WI38 (cell line): ENCODE data around the gene NLRP9.

Source experiments
- H3K4me3 ChIP-seq: 2 replicates; pipeline ENCODE4 v1.5.1; 2011; ENCODE audit warnings: low read depth, mild to moderate bottlenecking, control low read depth, low read length
- TF ChIP-seq, protein P1 (sequence below): IDR thresholded peaks from 2 replicates; pipeline ENCODE4 v1.5.1; 2012; ENCODE audit warnings: low read depth, mild to moderate bottlenecking, control low read depth, low read length

The NLRP9 gene

DNA sequence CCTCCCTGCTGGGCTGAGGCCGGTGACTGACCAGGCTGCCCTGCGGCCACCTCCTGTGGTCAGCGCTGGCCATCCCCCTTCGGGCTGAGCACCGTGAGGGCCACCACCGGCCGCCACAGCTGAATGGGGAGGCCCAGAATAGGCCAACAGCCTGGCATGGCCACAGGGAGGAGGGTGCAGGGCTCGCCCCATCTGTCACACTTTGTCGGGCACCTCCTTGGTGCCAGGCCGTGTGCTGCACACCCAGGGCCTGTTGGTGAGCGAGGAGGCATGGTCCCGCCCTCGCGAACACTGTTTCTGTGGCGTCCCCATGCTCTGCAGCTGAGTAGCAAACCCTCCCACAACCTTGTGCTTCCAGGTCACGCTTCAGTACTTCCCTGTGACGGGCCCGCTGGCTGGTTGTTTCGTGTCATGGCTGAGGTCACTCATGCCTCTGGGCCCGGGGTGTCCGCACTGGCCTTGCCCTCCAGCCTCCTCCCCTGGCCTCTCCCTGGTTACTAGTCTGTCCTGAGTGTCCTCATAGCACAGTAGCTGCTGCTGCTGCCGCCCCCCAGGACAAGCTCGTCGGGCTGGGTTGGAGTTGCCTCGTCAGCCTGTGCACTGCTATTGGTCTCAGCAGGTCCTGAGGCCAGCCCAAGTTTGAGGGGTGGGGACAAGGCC, 48.0 kb downstream of the NLRP9 start:
- TF ChIP-seq, protein P1, sequence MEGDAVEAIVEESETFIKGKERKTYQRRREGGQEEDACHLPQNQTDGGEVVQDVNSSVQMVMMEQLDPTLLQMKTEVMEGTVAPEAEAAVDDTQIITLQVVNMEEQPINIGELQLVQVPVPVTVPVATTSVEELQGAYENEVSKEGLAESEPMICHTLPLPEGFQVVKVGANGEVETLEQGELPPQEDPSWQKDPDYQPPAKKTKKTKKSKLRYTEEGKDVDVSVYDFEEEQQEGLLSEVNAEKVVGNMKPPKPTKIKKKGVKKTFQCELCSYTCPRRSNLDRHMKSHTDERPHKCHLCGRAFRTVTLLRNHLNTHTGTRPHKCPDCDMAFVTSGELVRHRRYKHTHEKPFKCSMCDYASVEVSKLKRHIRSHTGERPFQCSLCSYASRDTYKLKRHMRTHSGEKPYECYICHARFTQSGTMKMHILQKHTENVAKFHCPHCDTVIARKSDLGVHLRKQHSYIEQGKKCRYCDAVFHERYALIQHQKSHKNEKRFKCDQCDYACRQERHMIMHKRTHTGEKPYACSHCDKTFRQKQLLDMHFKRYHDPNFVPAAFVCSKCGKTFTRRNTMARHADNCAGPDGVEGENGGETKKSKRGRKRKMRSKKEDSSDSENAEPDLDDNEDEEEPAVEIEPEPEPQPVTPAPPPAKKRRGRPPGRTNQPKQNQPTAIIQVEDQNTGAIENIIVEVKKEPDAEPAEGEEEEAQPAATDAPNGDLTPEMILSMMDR, result no peak
- no peak overlapping the region for H3K4me3 ChIP-seq

DNA sequence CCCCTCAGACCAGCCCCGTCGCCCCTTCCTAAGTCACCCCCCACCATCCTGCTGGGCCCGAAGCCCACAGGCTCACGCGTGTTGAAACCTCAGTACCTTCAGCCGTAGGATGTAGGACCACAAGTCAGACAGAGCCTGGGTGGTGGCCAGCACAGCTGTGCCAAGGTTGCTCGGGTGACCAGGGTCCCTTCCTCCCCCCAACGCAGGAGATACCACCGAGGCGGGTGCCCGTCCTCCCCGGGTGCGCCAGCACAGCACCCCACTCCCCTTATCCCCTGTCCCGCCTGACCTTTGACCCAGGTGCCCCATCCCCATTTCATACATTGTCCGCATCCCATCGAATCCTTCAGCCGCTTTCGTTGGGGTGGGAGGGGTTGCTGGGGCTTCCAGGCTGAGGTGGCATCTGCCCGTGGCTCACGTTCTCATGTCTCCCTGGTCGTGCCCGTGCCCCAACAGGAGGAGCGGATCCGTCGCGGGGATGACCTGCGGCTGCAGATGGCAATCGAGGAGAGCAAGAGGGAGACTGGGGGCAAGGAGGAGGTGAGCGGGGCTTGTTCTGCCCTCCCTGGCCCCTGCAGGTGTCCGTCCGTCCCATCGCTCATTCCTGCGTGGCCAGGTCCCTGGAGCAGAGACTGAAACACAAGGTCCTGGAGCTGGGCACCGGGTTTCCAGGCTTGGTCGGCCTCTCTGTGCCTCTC, 48.6 kb downstream of the NLRP9 start:
- TF ChIP-seq, protein P1, result no peak
- H3K4me3 ChIP-seq, result no peak overlapping the region

DNA sequence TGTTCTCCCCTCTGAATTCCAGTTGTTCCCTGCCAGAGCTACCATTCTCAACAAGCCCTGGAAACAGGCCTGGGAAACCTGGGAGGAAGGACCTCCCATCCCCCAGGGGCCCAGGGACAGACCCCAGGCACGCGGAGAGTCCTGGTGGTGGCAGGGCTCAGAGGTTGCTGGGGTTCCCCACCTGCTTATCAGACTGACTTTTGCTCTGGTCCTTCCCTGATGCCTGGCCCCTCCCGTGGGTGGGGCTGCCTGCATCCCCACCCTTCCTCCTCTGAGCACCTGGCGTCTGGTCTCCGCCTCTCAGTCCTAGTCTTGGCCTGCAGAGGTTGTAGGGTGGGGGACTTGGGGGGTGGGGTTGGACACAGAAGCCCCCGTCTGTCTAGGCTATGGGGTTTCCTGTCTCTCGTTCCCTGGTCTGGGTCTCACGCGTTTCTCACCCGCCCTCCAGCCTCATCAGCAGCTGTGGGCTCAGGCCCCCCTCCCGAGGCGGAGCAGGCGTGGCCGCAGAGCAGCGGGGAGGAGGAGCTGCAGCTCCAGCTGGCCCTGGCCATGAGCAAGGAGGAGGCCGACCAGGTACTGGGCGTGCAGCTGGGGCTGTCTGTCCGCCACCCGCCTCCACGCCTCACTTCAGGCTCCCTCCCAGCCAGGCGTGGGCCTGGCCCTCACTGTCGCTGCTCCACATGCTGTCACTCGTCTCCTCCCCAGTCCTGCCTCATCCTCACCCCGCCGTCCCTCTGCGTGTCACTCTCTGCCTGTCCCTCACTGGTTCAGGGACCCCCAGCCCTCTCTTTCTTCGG, 49.6 kb downstream of the NLRP9 start:
- H3K4me3 ChIP-seq, result no peak overlapping the region
- TF ChIP-seq, protein P1, result no peak

DNA sequence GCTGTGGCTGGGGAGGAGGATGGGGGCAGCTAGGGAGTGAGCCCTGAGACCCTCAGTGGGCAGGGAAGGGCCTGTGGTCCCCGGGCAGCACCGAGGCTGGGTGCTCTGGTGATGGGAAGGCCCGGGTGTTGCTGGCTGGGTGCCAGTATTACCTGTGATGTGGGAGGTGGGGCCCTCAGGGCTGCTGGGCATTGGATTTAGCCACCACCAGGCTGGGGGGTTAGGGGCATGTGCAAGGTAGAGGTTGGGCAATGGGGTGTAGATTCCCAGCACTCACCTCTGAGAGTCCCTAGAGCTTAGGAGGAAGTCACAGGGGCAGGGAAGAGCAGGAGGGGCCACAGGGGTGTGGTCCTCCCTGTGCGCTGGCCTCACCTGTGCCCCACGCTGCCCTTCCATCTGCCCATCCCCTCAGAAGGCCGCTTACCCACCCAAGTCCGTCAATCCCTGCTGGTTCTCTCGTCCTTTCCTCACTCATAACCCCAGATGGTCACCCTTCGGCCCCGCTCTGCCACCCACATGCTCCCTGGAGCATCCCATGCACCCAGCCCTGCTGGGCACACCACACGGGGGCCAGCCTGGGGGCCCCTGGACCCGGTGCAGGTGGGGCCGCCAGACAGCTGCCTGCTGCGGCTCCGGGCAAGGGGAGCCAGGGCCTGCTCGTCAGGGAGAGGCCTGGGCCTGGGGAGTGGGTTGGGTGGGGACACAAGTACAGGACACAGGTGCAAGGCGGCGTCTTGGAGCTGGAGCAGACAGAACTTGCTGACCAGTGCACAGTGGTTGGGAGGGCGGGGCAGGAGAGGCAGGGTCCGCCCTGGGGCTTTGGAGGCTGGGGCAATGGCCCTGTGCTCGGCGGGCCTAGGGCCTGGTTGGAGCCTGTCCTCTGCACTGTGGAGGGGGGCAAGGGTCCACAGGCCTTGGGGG, 50.7 kb downstream of the NLRP9 start:
- H3K4me3 ChIP-seq, result no peak overlapping the region
- TF ChIP-seq, protein P1, result no peak

DNA sequence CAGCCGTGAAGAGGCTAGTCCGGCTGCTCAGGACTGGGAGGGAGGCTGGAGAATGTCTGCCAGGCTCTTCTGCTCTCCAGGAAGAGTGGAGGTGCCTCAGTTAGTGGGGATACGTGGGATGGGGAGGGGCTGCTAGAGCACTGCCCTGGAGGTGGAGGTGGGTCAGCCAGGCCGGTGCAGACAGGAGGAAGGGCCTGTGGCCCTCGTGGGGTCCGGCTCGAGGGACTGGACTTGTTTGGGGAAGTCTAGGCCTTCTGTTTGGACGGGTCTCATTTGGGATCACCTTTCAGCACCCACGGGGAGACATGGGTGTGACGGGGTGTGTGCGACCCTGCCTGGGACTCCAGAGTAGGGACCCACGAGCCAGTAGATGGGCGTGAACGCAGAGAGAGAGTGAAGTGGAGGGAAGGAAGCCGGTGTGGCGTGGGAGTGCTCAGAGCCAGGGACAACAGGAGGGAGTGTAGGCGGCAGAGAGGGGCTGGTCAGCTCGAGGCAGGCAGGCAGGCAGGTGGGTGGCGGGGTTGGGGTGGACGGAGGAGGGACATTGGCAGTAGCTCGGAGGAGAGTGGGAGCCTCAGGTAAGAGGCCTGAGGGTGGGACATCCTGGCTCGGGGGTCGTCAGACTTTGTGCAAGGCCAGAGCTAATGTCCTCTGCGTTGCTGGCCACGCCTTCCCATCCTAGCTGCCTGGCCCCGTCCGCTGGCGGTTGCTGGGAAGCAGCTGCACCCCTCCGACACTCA, 51.7 kb downstream of the NLRP9 start:
- H3K4me3 ChIP-seq, result no peak overlapping the region
- TF ChIP-seq, protein P1, result no peak

DNA sequence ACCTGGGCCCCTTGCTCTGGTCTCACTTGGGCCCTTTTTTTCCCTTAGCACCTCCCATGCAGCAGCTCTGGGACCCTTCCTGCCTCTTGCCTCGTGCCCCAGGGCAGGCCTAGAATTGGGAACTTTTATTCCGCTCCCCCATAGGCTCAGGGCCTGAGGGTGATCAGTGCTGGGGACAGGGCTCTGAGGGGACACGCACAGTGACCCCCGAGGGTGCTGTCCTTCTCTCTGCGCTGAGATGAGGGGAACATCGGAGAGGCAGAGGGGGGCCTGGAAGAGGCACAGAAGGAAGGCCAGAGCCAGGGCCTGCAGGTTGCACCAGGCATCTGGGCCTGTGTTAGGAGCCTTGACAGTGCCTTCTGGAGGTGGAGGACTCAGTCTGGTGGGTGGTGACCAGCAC, 52.4 kb downstream of the NLRP9 start:
- no peak overlapping the region for H3K4me3 ChIP-seq
- TF ChIP-seq, protein P1, result no peak
